Neural cell (in vitro differentiated cells): ENCODE data around the gene OCSTAMP. TPM values are rescaled to one million over a fixed set of nuclear protein-coding genes. Genes with fewer than 3 reads are reported as not detected.

ENCODE experiments used
- H2AFZ ChIP-seq: fragments of 200-600, 300-800 bp; sonication (generic), shearing (Covaris generic); 2 replicates; pipeline ENCODE4 v1.6.0; 2014; ENCODE audit warnings: low read depth, mild to moderate bottlenecking, antibody characterized with exemption, low read length, moderate library complexity
- H3F3A ChIP-seq: fragments of 200-600 bp; shearing (Covaris generic); 2 replicates; pipeline ENCODE4 v1.6.1; 2016; ENCODE audit warnings: mild to moderate bottlenecking, moderate library complexity, mixed read lengths, antibody characterized with exemption, low read length; ENCODE audit not compliant: insufficient read depth, poor library complexity, severe bottlenecking
- H3K27ac ChIP-seq: fragments of 200-600, 300-800 bp; sonication (generic), shearing (Covaris generic); 2 replicates; pipeline ENCODE4 v1.5.1; 2014; ENCODE audit warnings: mild to moderate bottlenecking, low read length, moderate library complexity
- H3K27me3 ChIP-seq: fragments of 300-800, 200-600 bp; sonication (generic), shearing (Covaris generic); 2 replicates; pipeline ENCODE4 v1.6.0; 2014; ENCODE audit warnings: mild to moderate bottlenecking, low read depth, low read length, moderate library complexity; ENCODE audit not compliant: insufficient read depth
- H3K36me3 ChIP-seq: fragments of 300-800, 200-600 bp; sonication (generic), shearing (Covaris generic); 2 replicates; pipeline ENCODE4 v1.5.1; 2014; ENCODE audit warnings: mild to moderate bottlenecking, antibody characterized with exemption, low read length, moderate library complexity; ENCODE audit not compliant: insufficient read depth
- H3K4me2 ChIP-seq: fragments of 300-800, 200-600 bp; sonication (generic), shearing (Covaris generic); 2 replicates; pipeline ENCODE4 v1.6.0; 2014; ENCODE audit warnings: mild to moderate bottlenecking, low read length
- H3K4me3 ChIP-seq: fragments of 300-800, 200-600 bp; sonication (generic), shearing (Covaris generic); 2 replicates; pipeline ENCODE4 v1.5.1; 2014; ENCODE audit warnings: mild to moderate bottlenecking, low read length, moderate library complexity
- H3K79me2 ChIP-seq: fragments of 200-600 bp; shearing (Covaris generic); replicated peaks from 2 replicates; pipeline ENCODE4 v1.6.0; 2014; ENCODE audit warnings: mild to moderate bottlenecking, low read length, moderate library complexity; ENCODE audit not compliant: insufficient read depth
- H3K9ac ChIP-seq: fragments of 300-800, 200-600 bp; sonication (generic), shearing (Covaris generic); 2 replicates; pipeline ENCODE4 v1.6.1; 2016; ENCODE audit warnings: mild to moderate bottlenecking, low read length, mixed read lengths
- H3K9me2 ChIP-seq: fragments of 200-600 bp; shearing (Covaris generic); 2 replicates; pipeline ENCODE4 v1.6.1; 2016; ENCODE audit warnings: mild to moderate bottlenecking, low read length, mixed read lengths; ENCODE audit not compliant: insufficient read depth
- H3K9me3 ChIP-seq: fragments of 200-600, 300-800 bp; sonication (generic), shearing (Covaris generic); 2 replicates; pipeline ENCODE4 v1.6.1; 2016; ENCODE audit warnings: mild to moderate bottlenecking, mixed run types, low read length, moderate library complexity, mixed read lengths
- H4K20me1 ChIP-seq: fragments of 200-600 bp; shearing (Covaris generic); 2 replicates; pipeline ENCODE4 v1.6.1; 2016; ENCODE audit warnings: mild to moderate bottlenecking, mixed run types; ENCODE audit not compliant: insufficient read depth
- EP300 ChIP-seq: fragments of 450-650 bp; conservative IDR thresholded peaks from 2 replicates; pipeline ENCODE4 v1.6.1; 2014; ENCODE audit warnings: antibody characterized with exemption, mild to moderate bottlenecking, moderate library complexity; ENCODE audit not compliant: poor library complexity, severe bottlenecking
- EZH2 ChIP-seq: fragments of 200-600, 300-800 bp; shearing (Covaris generic), sonication (generic); IDR thresholded peaks from 2 replicates; pipeline ENCODE4 v1.6.1; 2014; ENCODE audit warnings: antibody characterized with exemption, low read length, borderline replicate concordance, mild to moderate bottlenecking; ENCODE audit not compliant: insufficient read depth, poor library complexity, severe bottlenecking
- MXI1 ChIP-seq: fragments of 450-650 bp; conservative IDR thresholded peaks from 2 replicates; pipeline ENCODE4 v1.6.1; 2014; ENCODE audit warnings: antibody characterized with exemption, mild to moderate bottlenecking; ENCODE audit not compliant: poor library complexity, severe bottlenecking
- POLR2AphosphoS5 ChIP-seq: IDR thresholded peaks from 2 replicates; pipeline ENCODE4 v1.6.1; 2012
- RAD21 ChIP-seq: fragments of 450-650 bp; conservative IDR thresholded peaks from 2 replicates; pipeline ENCODE4 v1.6.1; 2014; ENCODE audit warnings: antibody characterized with exemption, mild to moderate bottlenecking, moderate library complexity
- REST ChIP-seq: IDR thresholded peaks from 2 replicates; pipeline ENCODE4 v1.6.1; 2012; ENCODE audit warnings: borderline replicate concordance
- SMC3 ChIP-seq: fragments of 450-650 bp; conservative IDR thresholded peaks from 2 replicates; pipeline ENCODE4 v1.6.1; 2014; ENCODE audit warnings: antibody characterized with exemption, mild to moderate bottlenecking, moderate library complexity; ENCODE audit not compliant: poor library complexity
- TAF1 ChIP-seq: IDR thresholded peaks from 2 replicates; pipeline ENCODE4 v1.6.1; 2012; ENCODE audit warnings: low read depth
- polyA plus RNA-seq: library from polyadenylated mRNA; depleted of rRNA; stranded (reverse); fragments of >200 nt; gene quantifications from 2 replicates; pipeline ENCODE4 v1.2.3, GENCODE V29; 2014
- TF ChIP-seq, protein P1 (sequence below): fragments of 450-650 bp; IDR thresholded peaks from 2 replicates; pipeline ENCODE4 v1.5.1; 2014; ENCODE audit warnings: antibody characterized with exemption, mild to moderate bottlenecking, moderate library complexity; ENCODE audit not compliant: poor library complexity, severe bottlenecking

Gene OCSTAMP
- polyA plus RNA-seq, 1 donor from 2014 or later = not detected

DNA sequence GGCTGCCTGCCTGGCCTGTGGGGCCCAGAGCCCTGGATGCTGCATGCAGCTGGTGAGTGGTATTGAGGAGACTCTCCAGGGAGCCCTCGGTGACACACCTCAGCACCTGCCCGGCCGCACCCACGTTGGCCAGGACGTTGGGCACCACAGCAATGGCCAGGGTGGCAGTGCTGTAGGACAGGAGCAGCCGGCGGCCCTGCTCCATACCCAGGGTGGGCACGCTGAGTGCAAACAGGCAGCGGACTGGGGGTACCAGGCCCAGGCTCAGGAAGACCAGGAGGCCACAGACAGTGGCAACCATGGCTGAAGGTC, 4.7 kb downstream of the OCSTAMP start:
- Histone ChIP-seq H3K4me2 (no peak overlapping the region), H3K4me3 (no peak overlapping the region), H2AFZ (no peak overlapping the region), H3K27me3 (no peaks in the 10 kb centered on the region), H4K20me1 (no peaks in the 10 kb centered on the region), H3K36me3 (no peaks in the 10 kb centered on the region), H3K79me2 (no peaks in the 10 kb centered on the region), H3F3A (no peaks in the 10 kb centered on the region), H3K9me2 (no peaks in the 10 kb centered on the region), H3K9me3 (no peaks in the 10 kb centered on the region), H3K27ac (no peak overlapping the region), H3K9ac (no peak overlapping the region)
- TF ChIP-seq EZH2 (no peak), MXI1 (no peak), EP300 (no peak), RAD21 (no peak), REST (no peak), TAF1 (no peak), SMC3 (no peak), POLR2AphosphoS5 (no peak)
- TF ChIP-seq, protein P1, sequence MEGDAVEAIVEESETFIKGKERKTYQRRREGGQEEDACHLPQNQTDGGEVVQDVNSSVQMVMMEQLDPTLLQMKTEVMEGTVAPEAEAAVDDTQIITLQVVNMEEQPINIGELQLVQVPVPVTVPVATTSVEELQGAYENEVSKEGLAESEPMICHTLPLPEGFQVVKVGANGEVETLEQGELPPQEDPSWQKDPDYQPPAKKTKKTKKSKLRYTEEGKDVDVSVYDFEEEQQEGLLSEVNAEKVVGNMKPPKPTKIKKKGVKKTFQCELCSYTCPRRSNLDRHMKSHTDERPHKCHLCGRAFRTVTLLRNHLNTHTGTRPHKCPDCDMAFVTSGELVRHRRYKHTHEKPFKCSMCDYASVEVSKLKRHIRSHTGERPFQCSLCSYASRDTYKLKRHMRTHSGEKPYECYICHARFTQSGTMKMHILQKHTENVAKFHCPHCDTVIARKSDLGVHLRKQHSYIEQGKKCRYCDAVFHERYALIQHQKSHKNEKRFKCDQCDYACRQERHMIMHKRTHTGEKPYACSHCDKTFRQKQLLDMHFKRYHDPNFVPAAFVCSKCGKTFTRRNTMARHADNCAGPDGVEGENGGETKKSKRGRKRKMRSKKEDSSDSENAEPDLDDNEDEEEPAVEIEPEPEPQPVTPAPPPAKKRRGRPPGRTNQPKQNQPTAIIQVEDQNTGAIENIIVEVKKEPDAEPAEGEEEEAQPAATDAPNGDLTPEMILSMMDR = no peak

DNA sequence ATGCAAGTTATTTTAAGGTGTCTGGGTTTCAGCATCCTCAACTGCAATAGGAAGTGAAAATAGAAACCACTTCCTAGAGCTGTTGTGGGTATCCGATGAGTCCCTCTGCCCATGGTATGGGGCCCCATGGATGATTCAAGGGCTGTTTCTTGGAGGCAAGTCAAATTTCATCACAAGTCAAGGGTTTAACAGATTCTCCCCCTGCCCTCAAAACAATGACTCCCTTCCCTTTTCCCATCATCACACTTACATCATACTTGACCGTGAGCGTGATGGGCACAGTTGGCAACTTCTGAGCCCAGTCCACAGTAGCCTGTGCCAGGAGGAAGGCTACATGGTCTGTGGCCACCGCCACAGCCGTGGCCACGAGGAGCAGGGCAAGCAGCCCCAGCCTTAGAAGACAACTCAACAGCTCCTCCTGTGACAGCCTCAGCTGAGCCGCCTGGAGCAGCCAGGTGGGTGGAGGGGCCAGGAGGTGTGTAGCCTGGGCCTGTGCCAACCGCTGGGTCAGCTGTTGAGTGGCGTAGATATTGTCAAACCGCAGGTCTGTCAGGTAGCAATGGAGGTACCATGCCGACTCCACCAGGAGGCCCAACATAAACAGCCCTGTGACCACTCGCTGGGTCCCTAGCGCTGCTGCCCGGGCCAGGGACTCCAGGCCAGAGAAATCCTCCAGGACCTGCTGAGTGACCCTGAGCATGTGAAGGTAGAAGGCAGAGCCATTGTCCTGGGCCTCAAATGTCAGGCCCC, 5.2 kb downstream of the OCSTAMP start:
- H3K9me3 ChIP-seq = no peaks in the 10 kb centered on the region
- no peak overlapping the region for H3K27ac ChIP-seq
- H2AFZ ChIP-seq = no peak overlapping the region
- H3K27me3 ChIP-seq = no peaks in the 10 kb centered on the region
- no peak for TF ChIP-seq MXI1
- TF ChIP-seq POLR2AphosphoS5 = no peak
- no peak for TF ChIP-seq RAD21
- TF ChIP-seq REST = no peak
- TF ChIP-seq, protein P1 = no peak
- no peak for TF ChIP-seq EZH2
- TF ChIP-seq TAF1 = no peak
- no peak for TF ChIP-seq EP300
- TF ChIP-seq SMC3 = no peak
- H3F3A ChIP-seq = no peaks in the 10 kb centered on the region
- H3K9ac ChIP-seq = no peak overlapping the region
- no peak overlapping the region for H3K4me2 ChIP-seq
- no peaks in the 10 kb centered on the region for H4K20me1 ChIP-seq
- no peaks in the 10 kb centered on the region for H3K9me2 ChIP-seq
- H3K4me3 ChIP-seq = no peak overlapping the region
- no peaks in the 10 kb centered on the region for H3K79me2 ChIP-seq
- no peaks in the 10 kb centered on the region for H3K36me3 ChIP-seq
